SU-DHL-6 (cell line): ENCODE measurements around the gene MTFMT.

Experiments used
- H2AFZ ChIP-seq: fragments of 200-600 bp; sonication (generic); 2 replicates; pipeline ENCODE4 v1.6.1; 2014; ENCODE audit warnings: low read depth, mild to moderate bottlenecking, moderate library complexity, mixed read lengths, antibody characterized with exemption, low read length; ENCODE audit not compliant: severe bottlenecking
- H3F3A ChIP-seq: fragments of 200-600 bp; shearing (Covaris generic); 2 replicates; pipeline ENCODE4 v1.6.0; 2016; ENCODE audit warnings: antibody characterized with exemption, mild to moderate bottlenecking; ENCODE audit not compliant: insufficient read depth
- H3K27ac ChIP-seq: fragments of 200-600 bp; sonication (generic); 2 replicates; pipeline ENCODE4 v1.5.1; 2016; ENCODE audit warnings: low read depth, mild to moderate bottlenecking, low read length, moderate library complexity, mixed read lengths
- H3K27me3 ChIP-seq: fragments of 200-600 bp; sonication (generic), shearing (Covaris generic); 2 replicates; pipeline ENCODE4 v1.6.0; 2014; ENCODE audit warnings: mild to moderate bottlenecking, low read length
- H3K36me3 ChIP-seq: fragments of 200-600 bp; sonication (generic); 2 replicates; pipeline ENCODE4 v1.6.1; 2014; ENCODE audit warnings: mild to moderate bottlenecking, low read length, mixed read lengths
- H3K4me2 ChIP-seq: fragments of 300-600, 200-600 bp; shearing (Covaris generic), sonication (generic); 2 replicates; pipeline ENCODE4 v1.6.0; 2014; ENCODE audit warnings: low read length, low read depth, mild to moderate bottlenecking; ENCODE audit not compliant: poor library complexity, severe bottlenecking
- H3K4me3 ChIP-seq: fragments of 200-600 bp; sonication (generic); 2 replicates; pipeline ENCODE4 v1.5.1; 2014; ENCODE audit warnings: antibody characterized with exemption, low read length, mild to moderate bottlenecking, mixed read lengths; ENCODE audit not compliant: insufficient read depth, poor library complexity, severe bottlenecking
- H3K79me2 ChIP-seq: fragments of 200-600 bp; sonication (generic); 2 replicates; pipeline ENCODE4 v1.6.1; 2014; ENCODE audit warnings: mild to moderate bottlenecking, low read length, moderate library complexity; ENCODE audit not compliant: insufficient read depth
- H3K9ac ChIP-seq: fragments of 200-600 bp; sonication (generic); 2 replicates; pipeline ENCODE4 v1.7.0; 2014; ENCODE audit warnings: mild to moderate bottlenecking, low read length
- H3K9me2 ChIP-seq: fragments of 200-600 bp; sonication (generic); replicated peaks from 2 replicates; pipeline ENCODE4 v1.6.1; 2014; ENCODE audit warnings: low read length; ENCODE audit not compliant: insufficient read depth
- H3K9me3 ChIP-seq: fragments of 200-600 bp; sonication (generic); 2 replicates; pipeline ENCODE4 v1.6.1; 2014; ENCODE audit warnings: low read length, mixed read lengths; ENCODE audit not compliant: insufficient read depth
- H4K20me1 ChIP-seq: fragments of 200-600 bp; sonication (generic); 2 replicates; pipeline ENCODE4 v1.6.1; 2014; ENCODE audit warnings: low read depth, mild to moderate bottlenecking, antibody characterized with exemption, low read length, moderate library complexity, mixed read lengths
- EZH2phosphoT487 ChIP-seq: fragments of 200-600 bp; sonication (generic), shearing (Covaris generic); conservative IDR thresholded peaks from 2 replicates; pipeline ENCODE4 v1.6.1; 2018; ENCODE audit warnings: mild to moderate bottlenecking, antibody characterized with exemption, low read length, moderate library complexity, mixed read lengths
- TF ChIP-seq, protein P1 (sequence below): fragments of 200-600 bp; sonication (generic); IDR thresholded peaks from one replicate; pipeline ENCODE4 v1.5.1; 2017; ENCODE audit warnings: antibody characterized with exemption, mild to moderate bottlenecking, low read length, moderate library complexity; ENCODE audit not compliant: insufficient read depth, poor library complexity, severe bottlenecking

Gene MTFMT

DNA sequence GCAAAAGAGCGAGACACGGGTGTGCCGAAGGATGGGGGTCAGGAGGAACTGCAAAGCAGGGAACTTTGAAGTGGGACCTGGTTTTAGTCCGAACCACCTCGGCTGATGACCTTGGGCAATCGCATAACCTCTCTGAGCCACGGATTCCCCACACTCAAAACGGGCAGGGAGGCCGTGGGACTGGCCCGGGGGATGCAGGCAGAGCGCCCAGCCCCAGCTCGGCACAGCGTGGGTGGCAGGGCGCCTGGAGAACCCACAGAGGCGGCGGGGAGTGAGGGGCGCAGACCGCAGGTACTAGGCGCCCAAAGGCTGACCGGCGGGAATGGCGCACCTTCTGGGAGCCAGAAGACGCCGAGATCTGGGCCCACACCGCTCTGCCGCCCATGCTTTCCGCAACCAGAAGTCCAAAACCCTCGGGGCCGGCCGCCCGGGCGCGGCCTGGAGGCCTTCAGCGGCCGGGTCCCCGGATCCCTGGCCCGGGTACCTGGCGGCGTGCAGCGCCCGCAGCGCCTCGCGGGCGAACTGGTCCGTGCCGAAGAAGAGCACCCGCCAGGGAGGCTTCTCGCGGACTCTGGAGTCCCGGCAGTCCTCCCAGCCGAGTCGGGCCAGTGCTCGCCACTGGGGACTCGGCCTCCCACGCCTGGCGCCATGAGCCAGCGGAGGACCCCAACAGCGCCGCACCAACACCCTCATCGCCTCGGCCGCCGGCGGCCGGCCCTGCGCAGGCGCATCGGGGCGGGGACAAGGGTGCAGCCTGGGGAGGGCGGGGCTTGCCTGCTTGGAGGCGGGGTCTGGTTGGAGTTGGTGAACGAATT lies at the start of gene MTFMT:
MTFMT (minus strand) TSS at position 719 of the 815 bp plus-strand sequence; CDS start at position 693, 26 bp downstream.
- Histone ChIP-seq H3K9ac (peak within 1 kb of the TSS; percentile 77), H4K20me1 (no peaks in the 10 kb centered on the region), H3K27me3 (no peaks in the 10 kb centered on the region), H3K79me2 (peaks cover 18% of the 10 kb centered on the region), H3K4me2 (peak within 1 kb of the TSS; percentile 98), H3K4me3 (peak within 1 kb of the TSS; percentile 89), H3K9me3 (no peaks in the 10 kb centered on the region), H3K27ac (0 out of 2 replicates have a peak within 1 kb of the TSS, but pooled peaks have one; percentile 19), H2AFZ (peak within 1 kb of the TSS; percentile 83), H3K36me3 (no peaks in the 10 kb centered on the region), H3F3A (peaks cover 9% of the 10 kb centered on the region; the same call in 1 of the 2 replicates), H3K9me2 (no peaks in the 10 kb centered on the region)
- TF ChIP-seq EZH2phosphoT487 = no peak
- TF ChIP-seq, protein P1, sequence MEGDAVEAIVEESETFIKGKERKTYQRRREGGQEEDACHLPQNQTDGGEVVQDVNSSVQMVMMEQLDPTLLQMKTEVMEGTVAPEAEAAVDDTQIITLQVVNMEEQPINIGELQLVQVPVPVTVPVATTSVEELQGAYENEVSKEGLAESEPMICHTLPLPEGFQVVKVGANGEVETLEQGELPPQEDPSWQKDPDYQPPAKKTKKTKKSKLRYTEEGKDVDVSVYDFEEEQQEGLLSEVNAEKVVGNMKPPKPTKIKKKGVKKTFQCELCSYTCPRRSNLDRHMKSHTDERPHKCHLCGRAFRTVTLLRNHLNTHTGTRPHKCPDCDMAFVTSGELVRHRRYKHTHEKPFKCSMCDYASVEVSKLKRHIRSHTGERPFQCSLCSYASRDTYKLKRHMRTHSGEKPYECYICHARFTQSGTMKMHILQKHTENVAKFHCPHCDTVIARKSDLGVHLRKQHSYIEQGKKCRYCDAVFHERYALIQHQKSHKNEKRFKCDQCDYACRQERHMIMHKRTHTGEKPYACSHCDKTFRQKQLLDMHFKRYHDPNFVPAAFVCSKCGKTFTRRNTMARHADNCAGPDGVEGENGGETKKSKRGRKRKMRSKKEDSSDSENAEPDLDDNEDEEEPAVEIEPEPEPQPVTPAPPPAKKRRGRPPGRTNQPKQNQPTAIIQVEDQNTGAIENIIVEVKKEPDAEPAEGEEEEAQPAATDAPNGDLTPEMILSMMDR = no peak

DNA sequence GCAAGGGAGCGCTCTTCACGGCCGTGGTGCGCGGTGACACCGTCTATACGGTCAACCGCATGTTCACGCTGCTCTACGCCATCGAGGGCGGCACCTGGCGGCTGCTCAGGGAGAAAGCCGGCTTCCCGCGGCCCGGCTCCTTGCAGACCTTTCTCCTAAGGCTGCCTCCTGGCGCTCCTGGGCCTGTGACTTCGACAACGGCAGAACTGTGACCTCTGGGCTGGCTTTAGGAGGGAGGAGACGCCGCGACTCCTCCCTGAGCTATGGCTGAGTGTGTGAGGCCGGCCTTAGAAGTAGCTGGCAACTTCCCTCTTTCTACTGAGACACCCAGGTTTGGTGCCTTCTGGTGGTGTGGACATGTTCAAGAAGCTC lies 48.5 kb upstream of the MTFMT start:
- TF ChIP-seq, protein P1 = no peak
- TF ChIP-seq EZH2phosphoT487 = no peak
- no peak overlapping the region for H3K9ac ChIP-seq
- H3F3A ChIP-seq = no peaks in the 10 kb centered on the region
- H4K20me1 ChIP-seq = no peaks in the 10 kb centered on the region
- H3K9me3 ChIP-seq = no peaks in the 10 kb centered on the region
- H3K4me3 ChIP-seq = no peak overlapping the region
- H3K4me2 ChIP-seq = no peak overlapping the region
- H3K79me2 ChIP-seq = no peaks in the 10 kb centered on the region
- no peak overlapping the region for H2AFZ ChIP-seq
- H3K27me3 ChIP-seq = no peaks in the 10 kb centered on the region
- H3K27ac ChIP-seq = no peak overlapping the region
- no peaks in the 10 kb centered on the region for H3K9me2 ChIP-seq
- no peaks in the 10 kb centered on the region for H3K36me3 ChIP-seq

DNA sequence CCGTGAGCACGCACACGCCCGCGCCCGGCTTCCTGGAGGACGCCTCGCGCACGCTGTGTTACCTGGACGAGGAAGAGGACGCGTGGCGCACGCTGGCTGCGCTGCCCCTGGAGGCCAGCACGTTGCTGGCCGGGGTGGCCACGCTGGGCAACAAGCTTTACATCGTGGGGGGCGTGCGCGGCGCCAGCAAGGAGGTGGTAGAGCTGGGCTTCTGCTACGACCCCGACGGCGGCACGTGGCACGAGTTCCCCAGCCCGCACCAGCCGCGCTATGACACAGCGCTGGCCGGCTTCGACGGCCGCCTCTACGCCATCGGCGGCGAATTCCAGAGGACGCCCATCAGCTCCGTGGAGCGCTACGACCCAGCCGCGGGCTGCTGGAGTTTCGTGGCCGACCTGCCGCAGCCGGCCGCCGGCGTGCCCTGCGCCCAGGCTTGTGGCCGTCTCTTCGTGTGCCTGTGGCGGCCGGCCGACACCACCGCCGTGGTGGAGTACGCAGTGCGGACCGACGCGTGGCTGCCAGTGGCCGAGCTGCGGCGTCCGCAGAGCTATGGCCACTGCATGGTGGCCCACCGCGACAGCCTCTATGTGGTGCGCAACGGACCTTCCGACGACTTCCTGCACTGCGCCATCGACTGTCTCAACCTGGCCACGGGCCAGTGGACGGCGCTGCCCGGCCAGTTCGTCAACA lies 48.0 kb upstream of the MTFMT start:
- H3K79me2 ChIP-seq = no peaks in the 10 kb centered on the region
- no peak overlapping the region for H3K4me3 ChIP-seq
- no peaks in the 10 kb centered on the region for H3K9me3 ChIP-seq
- H3K27me3 ChIP-seq = no peaks in the 10 kb centered on the region
- H4K20me1 ChIP-seq = no peaks in the 10 kb centered on the region
- H3K27ac ChIP-seq = no peak overlapping the region
- no peaks in the 10 kb centered on the region for H3F3A ChIP-seq
- H2AFZ ChIP-seq = no peak overlapping the region
- H3K36me3 ChIP-seq = no peaks in the 10 kb centered on the region
- TF ChIP-seq, protein P1 = no peak
- TF ChIP-seq EZH2phosphoT487 = no peak
- H3K4me2 ChIP-seq = no peak overlapping the region
- H3K9ac ChIP-seq = no peak overlapping the region
- H3K9me2 ChIP-seq = no peaks in the 10 kb centered on the region
